H9 (cell line): ENCODE measurements around the gene RAB40C. TPM values are rescaled to one million over a fixed set of nuclear protein-coding genes. Genes with fewer than 3 reads are reported as not detected.

Experiments used
- DNase-seq: peaks from one replicate; pipeline ENCODE4 v3.0.0-alpha.2; 2017
- H2AFZ ChIP-seq: one replicate; pipeline ENCODE4 v1.6.1; 2013; ENCODE audit warnings: mild to moderate bottlenecking, low read length, control low read depth, moderate library complexity
- H2AK5ac ChIP-seq: 2 replicates; pipeline ENCODE4 v1.6.1; 2013; ENCODE audit warnings: low read length, control low read depth, mixed read lengths; ENCODE audit not compliant: insufficient read length
- H2BK120ac ChIP-seq: one replicate; pipeline ENCODE4 v1.6.1; 2013; ENCODE audit warnings: low read depth, mild to moderate bottlenecking, low read length, control low read depth, inconsistent platforms; ENCODE audit not compliant: poor library complexity, severe bottlenecking
- H2BK12ac ChIP-seq: 2 replicates; pipeline ENCODE4 v1.6.1; 2013; ENCODE audit warnings: low read length, control low read depth, mixed read lengths, low read depth; ENCODE audit not compliant: insufficient read length
- H2BK15ac ChIP-seq: 2 replicates; pipeline ENCODE4 v1.6.1; 2013; ENCODE audit warnings: low read depth, low read length, control low read depth
- H2BK20ac ChIP-seq: one replicate; pipeline ENCODE4 v1.6.1; 2013; ENCODE audit warnings: low read depth, mild to moderate bottlenecking, low read length, control low read depth, inconsistent platforms; ENCODE audit not compliant: poor library complexity, severe bottlenecking
- H2BK5ac ChIP-seq: 2 replicates; pipeline ENCODE4 v1.6.1; 2013; ENCODE audit warnings: low read length, control low read depth, mixed read lengths; ENCODE audit not compliant: insufficient read length
- H3K14ac ChIP-seq: 2 replicates; pipeline ENCODE4 v1.6.1; 2013; ENCODE audit warnings: low read length, control low read depth; ENCODE audit not compliant: insufficient read depth
- H3K18ac ChIP-seq: 2 replicates; pipeline ENCODE4 v1.6.1; 2013; ENCODE audit warnings: low read depth, mild to moderate bottlenecking, mixed read lengths, low read length, control low read depth; ENCODE audit not compliant: insufficient read length
- H3K23ac ChIP-seq: 2 replicates; pipeline ENCODE4 v1.6.1; 2013; ENCODE audit warnings: low read length, control low read depth, mixed read lengths, low read depth; ENCODE audit not compliant: insufficient read length
- H3K23me2 ChIP-seq: 2 replicates; pipeline ENCODE4 v1.6.1; 2013; ENCODE audit warnings: low read depth, mild to moderate bottlenecking, mixed read lengths, low read length, control low read depth; ENCODE audit not compliant: insufficient read length, poor library complexity, severe bottlenecking
- H3K27ac ChIP-seq: 2 replicates; pipeline ENCODE4 v1.5.1; 2013; ENCODE audit warnings: low read length, control low read depth, mixed read lengths, low read depth; ENCODE audit not compliant: insufficient read length
- H3K27me3 ChIP-seq: 2 replicates; pipeline ENCODE4 v1.6.1; 2013; ENCODE audit warnings: low read length, control low read depth, inconsistent platforms; ENCODE audit not compliant: insufficient read depth
- H3K4ac ChIP-seq: 2 replicates; pipeline ENCODE4 v1.6.1; 2013; ENCODE audit warnings: low read depth, mild to moderate bottlenecking, control low read depth, inconsistent platforms, low read length, moderate library complexity
- H3K4me1 ChIP-seq: 2 replicates; pipeline ENCODE4 v1.6.1; 2013; ENCODE audit warnings: low read length, control low read depth, inconsistent platforms; ENCODE audit not compliant: insufficient read depth
- H3K4me2 ChIP-seq: 2 replicates; pipeline ENCODE4 v1.6.1; 2013; ENCODE audit warnings: low read length, control low read depth, mixed read lengths; ENCODE audit not compliant: insufficient read length, insufficient read depth
- H3K56ac ChIP-seq: 2 replicates; pipeline ENCODE4 v1.6.1; 2013; ENCODE audit warnings: low read depth, mild to moderate bottlenecking, mixed read lengths, low read length, control low read depth; ENCODE audit not compliant: insufficient read length
- H3K79me1 ChIP-seq: 2 replicates; pipeline ENCODE4 v1.6.1; 2013; ENCODE audit warnings: low read depth, mild to moderate bottlenecking, moderate library complexity, low read length, control low read depth, inconsistent platforms; ENCODE audit not compliant: insufficient read depth, poor library complexity, severe bottlenecking
- H3K79me2 ChIP-seq: 2 replicates; pipeline ENCODE4 v1.6.1; 2013; ENCODE audit warnings: low read length, control low read depth, inconsistent platforms; ENCODE audit not compliant: insufficient read depth
- H3K9ac ChIP-seq: 2 replicates; pipeline ENCODE4 v1.6.1; 2013; ENCODE audit warnings: low read length, control low read depth, mixed read lengths; ENCODE audit not compliant: insufficient read length; ENCODE audit errors: extremely low read depth
- H3K9me3 ChIP-seq: one replicate; pipeline ENCODE4 v1.6.1; 2013; ENCODE audit warnings: low read depth, low read length, inconsistent platforms; ENCODE audit not compliant: control insufficient read depth
- H3T11ph ChIP-seq: one replicate; pipeline ENCODE4 v1.6.1; 2013; ENCODE audit warnings: mild to moderate bottlenecking, low read length, control low read depth, inconsistent platforms
- H4K20me1 ChIP-seq: one replicate; pipeline ENCODE4 v1.6.1; 2013; ENCODE audit not compliant: control insufficient read depth, insufficient read length, insufficient read depth
- H4K5ac ChIP-seq: 2 replicates; pipeline ENCODE4 v1.6.1; 2013; ENCODE audit warnings: low read depth, mild to moderate bottlenecking, mixed read lengths, low read length, control low read depth; ENCODE audit not compliant: insufficient read length
- H4K8ac ChIP-seq: replicated peaks from 2 replicates; pipeline ENCODE4 v1.6.1; 2013; ENCODE audit warnings: low read length, control low read depth, mixed read lengths, low read depth; ENCODE audit not compliant: insufficient read length
- H4K91ac ChIP-seq: 2 replicates; pipeline ENCODE4 v1.6.1; 2013; ENCODE audit warnings: low read depth, mild to moderate bottlenecking, moderate library complexity, mixed read lengths, low read length, control low read depth; ENCODE audit not compliant: insufficient read length
- H3K27ac Mint-ChIP-seq, 3 experiments: 2 replicates in 2 of 3; 3 replicates in 1 of 3; pipeline ENCODE4 v1.8.0; 2020 to 2021; ENCODE audit warnings: mixed read lengths in 3 of 3, mild to moderate bottlenecking in 1 of 3, moderate library complexity in 1 of 3
- H3K27me3 Mint-ChIP-seq: 2 replicates; pipeline ENCODE4 v1.8.0; 2021; ENCODE audit warnings: low read depth, mild to moderate bottlenecking, moderate library complexity, mixed read lengths
- H3K36me3 Mint-ChIP-seq, 3 experiments: 2 replicates in 2 of 3; 3 replicates in 1 of 3; pipeline ENCODE4 v1.8.0; 2020 to 2021; ENCODE audit warnings: low read depth in 3 of 3, mixed read lengths in 3 of 3; ENCODE audit not compliant: insufficient read depth in 1 of 3
- H3K4me1 Mint-ChIP-seq, 2 experiments: 2 replicates each; pipeline ENCODE4 v1.8.0; 2020; ENCODE audit warnings: mixed read lengths in 2 of 2
- H3K4me3 Mint-ChIP-seq, 2 experiments: 2 replicates in 1 of 2; 3 replicates in 1 of 2; pipeline ENCODE4 v1.8.0; 2020 to 2021; ENCODE audit warnings: mild to moderate bottlenecking in 2 of 2, mixed read lengths in 2 of 2, moderate library complexity in 1 of 2
- H3K9me3 Mint-ChIP-seq, 2 experiments: 2 replicates in 1 of 2; 3 replicates in 1 of 2; pipeline ENCODE4 v1.8.0; 2020; ENCODE audit warnings: mild to moderate bottlenecking in 2 of 2, mixed read lengths in 2 of 2, moderate library complexity in 1 of 2
- CTCF ChIP-seq: fragments of 200-600 bp; sonication (generic); conservative IDR thresholded peaks from 3 replicates; pipeline ENCODE4 v1.8.0; 2021; ENCODE audit warnings: antibody characterized with exemption, mild to moderate bottlenecking
- WGBS: extraction: QIAGEN DNeasy Blood & Tissue Kit; methylation state at CpG from one replicate; pipeline ENCODE4 v1.1.7; 2013; ENCODE audit warnings: missing lambda C conversion rate, low lambda C conversion rate, mixed read lengths; ENCODE audit not compliant: insufficient read length; ENCODE audit errors: extremely low coverage; 5-methylcytosine and 5-hydroxymethylcytosine counted together
- total RNA-seq: library from RNA; stranded (reverse); gene quantifications from 2 replicates; pipeline ENCODE4 v1.2.1, GENCODE V29; 2021

The RAB40C gene
- total RNA-seq, 1 experiment from 2014 or later = 19.1 TPM

GRCh38 chr16:660132-660458 lies 70.2 kb downstream of the RAB40C start:
- H3K27me3 ChIP-seq = no peaks in the 10 kb centered on the region
- no peak overlapping the region for H3K4me2 ChIP-seq
- H3K79me1 ChIP-seq = no peaks in the 10 kb centered on the region
- H2BK15ac ChIP-seq = no peak overlapping the region
- no peak overlapping the region for H4K5ac ChIP-seq
- H4K91ac ChIP-seq = no peak overlapping the region
- H3K4ac ChIP-seq = no peak overlapping the region
- H3K27ac ChIP-seq = no peak overlapping the region
- H4K8ac ChIP-seq = no peak overlapping the region
- no peak overlapping the region for H2BK5ac ChIP-seq
- TF ChIP-seq CTCF = no peak
- H3K18ac ChIP-seq = no peak overlapping the region
- H2AFZ ChIP-seq = no peak overlapping the region
- no peak overlapping the region for H3K56ac ChIP-seq
- H3K79me2 ChIP-seq = no peaks in the 10 kb centered on the region
- H2BK20ac ChIP-seq = no peak overlapping the region
- H3K9me3 ChIP-seq = no peaks in the 10 kb centered on the region
- no peak overlapping the region for H2AK5ac ChIP-seq
- no CpG with 5 or more reads among the region's 6 CpGs for WGBS
- no peak overlapping the region for H3T11ph ChIP-seq
- no peak for DNase-seq
- H3K23ac ChIP-seq = no peak overlapping the region
- H3K23me2 ChIP-seq = no peaks in the 10 kb centered on the region
- H3K9ac ChIP-seq = no peak overlapping the region
- H4K20me1 ChIP-seq = no peaks in the 10 kb centered on the region
- peaks cover 0 to 5% of the 10 kb centered on the region in 2 experiments; a peak in 2 of 4 replicates for H3K4me1 Mint-ChIP-seq
- H3K27ac Mint-ChIP-seq = no peak overlapping the region
- H2BK120ac ChIP-seq = no peak overlapping the region
- H2BK12ac ChIP-seq = no peak overlapping the region
- peaks cover 2 to 13% (median 8%) of the 10 kb centered on the region in 3 experiments; a peak in 5 of 7 replicates for H3K36me3 Mint-ChIP-seq
- no peaks in the 10 kb centered on the region; the same call in 1 of the 2 replicates for H3K4me1 ChIP-seq
- no peaks in the 10 kb centered on the region for H3K27me3 Mint-ChIP-seq
- H3K14ac ChIP-seq = no peak overlapping the region
- H3K4me3 Mint-ChIP-seq = no peak overlapping the region
- no peaks in the 10 kb centered on the region for H3K9me3 Mint-ChIP-seq
